B cell (primary cell): ENCODE measurements around the gene NDUFAF5. TPM values are rescaled to one million over a fixed set of nuclear protein-coding genes. Genes with fewer than 3 reads are reported as not detected.

Experiments used
- ATAC-seq: fragments of 200-7000 bp; cut with Tn5 transposase; one replicate; pipeline ENCODE4 v1.10.0; 2021; ENCODE audit warnings: low read depth, mild to moderate bottlenecking, moderate number of reproducible peaks, moderate library complexity
- CTCF ChIA-PET: fragments of 350-600 bp; sonication (Branson Sonifier 250); formaldehyde crosslinking; loops from one replicate; lab custom pipeline; 2021; ENCODE audit warnings: antibody characterized with exemption, inconsistent platforms; lab: Charles Lee
- POLR2A ChIA-PET: fragments of 350-600 bp; sonication (Branson Sonifier 250); formaldehyde crosslinking; loops from one replicate; lab custom pipeline; 2021; ENCODE audit warnings: antibody characterized with exemption; lab: Charles Lee
- DNase-seq: peaks from one replicate; pipeline ENCODE4 v3.0.0; 2013
- H2AFZ ChIP-seq: 2 replicates; pipeline ENCODE4 v1.6.1; 2012; ENCODE audit warnings: mild to moderate bottlenecking, low read depth, low read length; ENCODE audit not compliant: insufficient read depth, poor library complexity, severe bottlenecking
- H3K27ac ChIP-seq, 2 donors: 1 replicate in 1 of 2; 2 replicates in 1 of 2; pipeline ENCODE4 v1.5.1; 2012 to 2013; ENCODE audit warnings: low read length in 2 of 2, mild to moderate bottlenecking in 2 of 2, moderate library complexity in 1 of 2
- H3K27me3 ChIP-seq, 4 experiments: fragments of 200-600 bp in 1 of 4; sonication (generic) in 1 of 4; replicated peaks in 1 of 4; 1 replicate in 2 of 4; 2 replicates in 2 of 4; pipeline versions ENCODE4 v1.6.1 to v1.7.0; 2013 to 2016; ENCODE audit warnings: low read length in 3 of 4, mild to moderate bottlenecking in 2 of 4, mixed read lengths in 1 of 4, moderate library complexity in 1 of 4; ENCODE audit not compliant: insufficient read depth in 4 of 4, control insufficient read depth in 3 of 4; ENCODE audit errors: control extremely low read depth in 1 of 4
- H3K36me3 ChIP-seq, 2 experiments: replicated peaks in 1 of 2; 1 replicate in 1 of 2; 2 replicates in 1 of 2; pipeline versions ENCODE4 v1.6.1 to v1.7.1; 2013; ENCODE audit warnings: low read length in 1 of 2; ENCODE audit not compliant: insufficient read depth in 2 of 2, control insufficient read depth in 1 of 2; ENCODE audit errors: control extremely low read depth in 1 of 2, extremely low read depth in 1 of 2
- H3K4me1 ChIP-seq, 2 donors: fragments of 200-600 bp in 1 of 2; sonication (generic) in 1 of 2; 1 replicate in 1 of 2; 2 replicates in 1 of 2; pipeline versions ENCODE4 v1.5.1 to v1.6.1; 2013 to 2017; ENCODE audit warnings: low read length in 2 of 2; ENCODE audit not compliant: control insufficient read depth in 2 of 2, insufficient read depth in 2 of 2
- H3K4me2 ChIP-seq: replicated peaks from 2 replicates; pipeline ENCODE3; 2012; ENCODE audit warnings: mild to moderate bottlenecking, low read depth, low read length; ENCODE audit not compliant: poor library complexity, severe bottlenecking
- H3K4me3 ChIP-seq, 5 experiments: fragments of 200-600 bp in 1 of 5; sonication (generic) in 1 of 5; 1 replicate in 3 of 5; 2 replicates in 2 of 5; pipeline versions ENCODE4 v1.5.1 to v1.7.0; 2011 to 2016; ENCODE audit warnings: low read length in 4 of 5, mild to moderate bottlenecking in 4 of 5, low read depth in 2 of 5, control low read depth in 1 of 5, moderate library complexity in 1 of 5; ENCODE audit not compliant: insufficient read depth in 1 of 5; ENCODE audit errors: control extremely low read depth in 1 of 5, extremely low read depth in 1 of 5
- H3K79me2 ChIP-seq: fragments of 200-600 bp; sonication (generic); one replicate; pipeline ENCODE4 v1.6.0; 2016; ENCODE audit warnings: low read length; ENCODE audit not compliant: control insufficient read depth, insufficient read depth
- H3K9ac ChIP-seq: fragments of 200-600 bp; sonication (generic); 2 replicates; pipeline ENCODE4 v1.6.1; 2017; ENCODE audit warnings: mild to moderate bottlenecking, low read length, moderate library complexity
- H3K9me3 ChIP-seq, 3 donors: one replicate each; pipeline versions ENCODE4 v1.6.1 to v1.7.1; 2013; ENCODE audit warnings: low read length in 2 of 3; ENCODE audit not compliant: control insufficient read depth in 2 of 3, insufficient read depth in 1 of 3; ENCODE audit errors: control extremely low read depth in 1 of 3
- H4K20me1 ChIP-seq: 2 replicates; pipeline ENCODE4 v1.6.0; 2012; ENCODE audit warnings: mild to moderate bottlenecking, low read length; ENCODE audit not compliant: insufficient read depth, control insufficient read depth, poor library complexity, severe bottlenecking
- H3K27ac Mint-ChIP-seq: one replicate; pipeline ENCODE4 v1.8.0; 2021; ENCODE audit warnings: mixed read lengths
- H3K27me3 Mint-ChIP-seq: one replicate; pipeline ENCODE4 v1.8.0; 2021; ENCODE audit warnings: mixed read lengths
- H3K4me1 Mint-ChIP-seq: one replicate; pipeline ENCODE4 v1.8.0; 2021; ENCODE audit warnings: mixed read lengths
- H3K4me3 Mint-ChIP-seq: one replicate; pipeline ENCODE4 v1.8.0; 2021; ENCODE audit warnings: mixed read lengths
- H3K9me3 Mint-ChIP-seq: one replicate; pipeline ENCODE4 v1.8.0; 2022; ENCODE audit warnings: mixed read lengths; ENCODE audit not compliant: insufficient read depth
- EZH2 ChIP-seq: IDR thresholded peaks from 2 replicates; pipeline ENCODE4 v1.6.1; 2012; ENCODE audit warnings: borderline replicate concordance, low read depth, mild to moderate bottlenecking, moderate library complexity, low read length; ENCODE audit not compliant: insufficient read depth, poor library complexity, severe bottlenecking
- WGBS: methylation state at CpG from one replicate; pipeline ENCODE4 v1.1.5; 2013; ENCODE audit warnings: missing lambda C conversion rate; ENCODE audit not compliant: insufficient coverage; 5-methylcytosine and 5-hydroxymethylcytosine counted together
- intact Hi-C: fragments of 100-400 bp; cut with micrococcal nuclease; formaldehyde crosslinking; loops from one replicate; pipeline ENCODE4 v1.10.0; 2022
- polyA minus RNA-seq: library from RNA; depleted of rRNA, polyadenylated mRNA; stranded (reverse); fragments of >200 nt; gene quantifications from 2 replicates; pipeline ENCODE4 v1.2.3, GENCODE V29; 2012
- polyA plus RNA-seq: library from polyadenylated mRNA; depleted of rRNA; stranded (reverse); fragments of >200 nt; gene quantifications from 2 replicates; pipeline ENCODE4 v1.2.3, GENCODE V29; 2012
- total RNA-seq, 2 donors: library from RNA; stranded (reverse); fragments of 120-200 nt in 1 of 2; gene quantifications; 1 replicate in 1 of 2; 2 replicates in 1 of 2; pipeline versions ENCODE4 v1.2.3 to v1.2.4, GENCODE V29; 2013 to 2022
- TF ChIP-seq, protein P1 (sequence below): fragments of 200-600 bp; IDR thresholded peaks from one replicate; pipeline ENCODE4 v1.8.0; 2022; ENCODE audit warnings: antibody characterized with exemption, mild to moderate bottlenecking

Gene NDUFAF5, protein sequence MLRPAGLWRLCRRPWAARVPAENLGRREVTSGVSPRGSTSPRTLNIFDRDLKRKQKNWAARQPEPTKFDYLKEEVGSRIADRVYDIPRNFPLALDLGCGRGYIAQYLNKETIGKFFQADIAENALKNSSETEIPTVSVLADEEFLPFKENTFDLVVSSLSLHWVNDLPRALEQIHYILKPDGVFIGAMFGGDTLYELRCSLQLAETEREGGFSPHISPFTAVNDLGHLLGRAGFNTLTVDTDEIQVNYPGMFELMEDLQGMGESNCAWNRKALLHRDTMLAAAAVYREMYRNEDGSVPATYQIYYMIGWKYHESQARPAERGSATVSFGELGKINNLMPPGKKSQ
- total RNA-seq: 28.8 and 32.3 TPM in 2 replicates
- total RNA-seq (2013): 20.7 TPM
- 6.5 and 10.3 TPM in 2 replicates for polyA plus RNA-seq
- 5.6 and 5.9 TPM in 2 replicates for polyA minus RNA-seq

DNA sequence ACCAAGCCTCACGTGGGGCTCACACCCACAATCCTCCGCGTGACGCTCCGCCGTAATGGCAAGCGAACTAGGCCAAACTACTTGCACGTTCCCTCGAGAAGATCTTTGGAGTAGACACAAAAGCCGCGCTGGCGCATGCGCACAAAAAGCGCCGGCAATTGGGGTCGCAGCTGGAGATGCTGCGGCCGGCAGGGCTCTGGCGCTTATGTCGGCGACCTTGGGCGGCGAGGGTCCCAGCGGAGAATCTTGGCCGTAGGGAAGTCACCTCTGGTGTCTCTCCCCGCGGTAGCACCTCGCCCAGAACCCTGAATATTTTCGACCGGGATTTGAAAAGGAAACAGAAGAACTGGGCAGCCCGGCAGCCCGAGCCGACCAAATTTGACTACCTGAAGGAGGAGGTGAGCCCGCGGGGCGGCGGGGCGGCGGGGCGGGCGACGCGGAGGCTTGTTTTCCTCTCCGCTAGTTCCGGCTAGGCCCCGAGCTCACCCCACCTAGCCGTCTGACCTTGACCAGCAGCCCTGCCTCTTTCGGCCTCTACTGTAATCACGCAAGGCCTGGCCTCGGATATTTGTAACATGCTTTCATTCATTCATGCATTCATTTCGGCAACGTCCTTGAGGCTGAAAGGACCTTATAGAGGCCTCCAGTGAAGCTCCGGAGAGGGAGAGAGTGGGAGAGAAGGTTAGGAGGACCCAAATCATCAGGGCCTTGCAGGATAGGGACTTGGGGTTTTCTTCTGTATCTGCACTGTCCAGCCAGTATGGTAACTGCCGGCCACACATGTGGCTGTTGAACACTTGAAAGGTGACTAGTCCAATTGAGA, at the start of gene NDUFAF5, which contains the start of gene ESF1:
Gene NDUFAF5, plus strand, starts transcription at position 136 of the 823 bp plus-strand sequence. Its CDS starts 41 bp downstream, at position 177.
Gene ESF1, minus strand, starts transcription at position 27 of the 823 bp plus-strand sequence. CDS start 1,779 bp downstream, outside the sequence.
- Mint-ChIP-seq H3K27ac (peak within 1 kb of the TSS; percentile 96), H3K4me3 (peak within 1 kb of the TSS; percentile 98), H3K9me3 (no peaks in the 10 kb centered on the region), H3K4me1 (peaks cover 49% of the 10 kb centered on the region), H3K27me3 (no peaks in the 10 kb centered on the region)
- intact Hi-C loops: loop anchor here (1.0 to 5.0 kb wide), 2 partner anchors 146 to 668 kb away; no protein-coding TSS in a partner anchor
- WGBS: under 1% methylated on average over 53 of the region's 54 CpGs
- ChIA-PET POLR2A (no interaction called here), CTCF (interaction anchor here (0.9 to 3.3 kb wide), 3 partner anchors 9 to 666 kb away, joined by 3 to 33 read pairs (median 4); no protein-coding TSS in a partner anchor)
- H3K27me3 ChIP-seq: no peaks in the 10 kb centered on the region
- H3K9me3 ChIP-seq: no peaks in the 10 kb centered on the region
- no peaks in the 10 kb centered on the region for H4K20me1 ChIP-seq
- TF ChIP-seq EZH2: no peak
- TF ChIP-seq, protein P1, sequence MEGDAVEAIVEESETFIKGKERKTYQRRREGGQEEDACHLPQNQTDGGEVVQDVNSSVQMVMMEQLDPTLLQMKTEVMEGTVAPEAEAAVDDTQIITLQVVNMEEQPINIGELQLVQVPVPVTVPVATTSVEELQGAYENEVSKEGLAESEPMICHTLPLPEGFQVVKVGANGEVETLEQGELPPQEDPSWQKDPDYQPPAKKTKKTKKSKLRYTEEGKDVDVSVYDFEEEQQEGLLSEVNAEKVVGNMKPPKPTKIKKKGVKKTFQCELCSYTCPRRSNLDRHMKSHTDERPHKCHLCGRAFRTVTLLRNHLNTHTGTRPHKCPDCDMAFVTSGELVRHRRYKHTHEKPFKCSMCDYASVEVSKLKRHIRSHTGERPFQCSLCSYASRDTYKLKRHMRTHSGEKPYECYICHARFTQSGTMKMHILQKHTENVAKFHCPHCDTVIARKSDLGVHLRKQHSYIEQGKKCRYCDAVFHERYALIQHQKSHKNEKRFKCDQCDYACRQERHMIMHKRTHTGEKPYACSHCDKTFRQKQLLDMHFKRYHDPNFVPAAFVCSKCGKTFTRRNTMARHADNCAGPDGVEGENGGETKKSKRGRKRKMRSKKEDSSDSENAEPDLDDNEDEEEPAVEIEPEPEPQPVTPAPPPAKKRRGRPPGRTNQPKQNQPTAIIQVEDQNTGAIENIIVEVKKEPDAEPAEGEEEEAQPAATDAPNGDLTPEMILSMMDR: no peak
- peaks cover 19 to 23% of the 10 kb centered on the region in 2 donors for H3K4me1 ChIP-seq
- peak; percentile 98 for ATAC-seq
- H3K36me3 ChIP-seq: peaks cover 0 to 31% of the 10 kb centered on the region in 2 experiments
- H3K4me3 ChIP-seq: peak within 1 kb of the TSS; percentile 68 to 91 (median 85)
- H3K4me2 ChIP-seq: peak within 1 kb of the TSS; percentile 92
- H3K79me2 ChIP-seq: peaks cover 67% of the 10 kb centered on the region
- peak within 1 kb of the TSS; percentile 96 for H3K9ac ChIP-seq
- DNase-seq: peak; percentile 95
- peak within 1 kb of the TSS; percentile 85 to 91 for H3K27ac ChIP-seq
- peak within 1 kb of the TSS; percentile 99 for H2AFZ ChIP-seq
